IMR-90 (cell line): ENCODE measurements around the gene RAD1.

Experiments used
- BHLHE40 ChIP-seq: fragments of 150-350 bp; IDR thresholded peaks from 2 replicates; pipeline ENCODE4 v1.6.1; 2016; ENCODE audit warnings: mild to moderate bottlenecking, low read depth, low read length
- CEBPB ChIP-seq: IDR thresholded peaks from 2 replicates; pipeline ENCODE4 v1.6.1; 2012; ENCODE audit warnings: low read depth, low read length, improper control_type of control experiment
- CTCF ChIP-seq: conservative IDR thresholded peaks from 2 replicates; pipeline ENCODE4 v1.5.1; 2012; ENCODE audit warnings: mild to moderate bottlenecking, low read depth, low read length, improper control_type of control experiment
- FOS ChIP-seq: fragments of 150-350 bp; IDR thresholded peaks from 2 replicates; pipeline ENCODE4 v1.6.1; 2016; ENCODE audit warnings: low read depth, low read length
- MAFK ChIP-seq: IDR thresholded peaks from 2 replicates; pipeline ENCODE4 v1.6.1; 2012; ENCODE audit warnings: low read depth, low read length, improper control_type of control experiment
- MXI1 ChIP-seq: IDR thresholded peaks from 2 replicates; pipeline ENCODE4 v1.6.1; 2012; ENCODE audit warnings: low read depth, mild to moderate bottlenecking, low read length, moderate library complexity, borderline replicate concordance
- POLR2A ChIP-seq: IDR thresholded peaks from 2 replicates; pipeline ENCODE4 v1.6.1; 2012; ENCODE audit warnings: mild to moderate bottlenecking, low read depth, low read length
- SMC3 ChIP-seq: fragments of 150-350 bp; IDR thresholded peaks from 2 replicates; pipeline ENCODE4 v1.6.1; 2016; ENCODE audit warnings: low read depth, mild to moderate bottlenecking, antibody characterized with exemption, low read length, moderate library complexity
- USF2 ChIP-seq: fragments of 150-350 bp; IDR thresholded peaks from 2 replicates; pipeline ENCODE4 v1.6.1; 2017; ENCODE audit warnings: mild to moderate bottlenecking, antibody characterized with exemption, low read length, low read depth

- no peak for TF ChIP-seq SMC3
- TF ChIP-seq POLR2A, result no peak
- no peak for TF ChIP-seq CTCF
- TF ChIP-seq USF2, result no peak
- no peak for TF ChIP-seq BHLHE40
- no peak for TF ChIP-seq FOS
- no peak for TF ChIP-seq MXI1
- TF ChIP-seq CEBPB, result no peak
- no peak for TF ChIP-seq MAFK
Observed at GRCh38 chr5:34886392-34887119, 28.7 kb downstream of the RAD1 start.
